OCI-LY7 (cell line): ENCODE results near the gene SF3B1.

Experiments
- CTCF ChIP-seq: fragments of 200-600 bp; sonication (generic); conservative IDR thresholded peaks from 2 replicates; pipeline ENCODE4 v1.5.1; 2014; ENCODE audit warnings: mild to moderate bottlenecking, antibody characterized with exemption, low read length, moderate library complexity, mixed read lengths
- EZH2phosphoT487 ChIP-seq: fragments of 200-600 bp; sonication (generic); IDR thresholded peaks from 2 replicates; pipeline ENCODE4 v1.6.1; 2018; ENCODE audit warnings: low read depth, borderline replicate concordance, mild to moderate bottlenecking, mixed run types, antibody characterized with exemption, low read length, moderate library complexity, mixed read lengths

- TF ChIP-seq CTCF = no peak
- no peak for TF ChIP-seq EZH2phosphoT487
These were observed 45.6 kb upstream of the SF3B1 start for GRCh38 chr2:197480165-197481036.
